ENCODE data around the gene TLX3. TPM values are rescaled to one million over a fixed set of nuclear protein-coding genes. Genes with fewer than 3 reads are reported as not detected.

Gene TLX3
- total RNA-seq, 1 donor from 2014 or later: not detected

DNA sequence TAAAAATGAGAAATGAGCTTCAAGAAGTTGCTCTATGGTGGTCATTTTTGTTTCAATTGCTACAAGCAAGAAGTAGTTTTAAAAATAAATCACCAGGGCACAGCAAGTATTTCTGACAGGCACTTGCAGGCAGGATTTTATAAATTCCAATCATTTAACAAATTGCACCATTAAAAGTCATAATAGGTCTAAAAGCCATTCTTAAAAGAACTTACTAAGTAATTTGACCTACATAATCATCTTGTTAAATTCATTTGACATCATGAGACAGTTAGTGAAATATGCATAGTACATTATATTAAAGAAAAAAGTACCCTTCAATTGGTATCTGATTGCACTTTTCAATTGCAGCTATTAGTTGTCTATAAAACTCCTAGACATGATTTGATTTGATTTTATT is 31.0 kb downstream of the TLX3 start:
- DNase-seq (ENCODE audit: low spot score): no peak
- no peaks in the 10 kb centered on the region for H3K4me1 Mint-ChIP-seq (ENCODE audit: low read depth)
- H3K4me3 Mint-ChIP-seq (ENCODE audit: unreplicated experiment): no peak overlapping the region
- no peaks in the 10 kb centered on the region for H3K9me3 Mint-ChIP-seq (ENCODE audit: low read depth)
- peaks cover 2% of the 10 kb centered on the region for H3K36me3 Mint-ChIP-seq (ENCODE audit: low read depth)
- no peak overlapping the region for H3K27ac Mint-ChIP-seq (ENCODE audit: unreplicated experiment)
- TF ChIP-seq, protein P1, sequence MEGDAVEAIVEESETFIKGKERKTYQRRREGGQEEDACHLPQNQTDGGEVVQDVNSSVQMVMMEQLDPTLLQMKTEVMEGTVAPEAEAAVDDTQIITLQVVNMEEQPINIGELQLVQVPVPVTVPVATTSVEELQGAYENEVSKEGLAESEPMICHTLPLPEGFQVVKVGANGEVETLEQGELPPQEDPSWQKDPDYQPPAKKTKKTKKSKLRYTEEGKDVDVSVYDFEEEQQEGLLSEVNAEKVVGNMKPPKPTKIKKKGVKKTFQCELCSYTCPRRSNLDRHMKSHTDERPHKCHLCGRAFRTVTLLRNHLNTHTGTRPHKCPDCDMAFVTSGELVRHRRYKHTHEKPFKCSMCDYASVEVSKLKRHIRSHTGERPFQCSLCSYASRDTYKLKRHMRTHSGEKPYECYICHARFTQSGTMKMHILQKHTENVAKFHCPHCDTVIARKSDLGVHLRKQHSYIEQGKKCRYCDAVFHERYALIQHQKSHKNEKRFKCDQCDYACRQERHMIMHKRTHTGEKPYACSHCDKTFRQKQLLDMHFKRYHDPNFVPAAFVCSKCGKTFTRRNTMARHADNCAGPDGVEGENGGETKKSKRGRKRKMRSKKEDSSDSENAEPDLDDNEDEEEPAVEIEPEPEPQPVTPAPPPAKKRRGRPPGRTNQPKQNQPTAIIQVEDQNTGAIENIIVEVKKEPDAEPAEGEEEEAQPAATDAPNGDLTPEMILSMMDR (IDR thresholded peaks at IDR 0.05): no peak
- H3K27me3 Mint-ChIP-seq (ENCODE audit: low read depth): peaks cover 35% of the 10 kb centered on the region

DNA sequence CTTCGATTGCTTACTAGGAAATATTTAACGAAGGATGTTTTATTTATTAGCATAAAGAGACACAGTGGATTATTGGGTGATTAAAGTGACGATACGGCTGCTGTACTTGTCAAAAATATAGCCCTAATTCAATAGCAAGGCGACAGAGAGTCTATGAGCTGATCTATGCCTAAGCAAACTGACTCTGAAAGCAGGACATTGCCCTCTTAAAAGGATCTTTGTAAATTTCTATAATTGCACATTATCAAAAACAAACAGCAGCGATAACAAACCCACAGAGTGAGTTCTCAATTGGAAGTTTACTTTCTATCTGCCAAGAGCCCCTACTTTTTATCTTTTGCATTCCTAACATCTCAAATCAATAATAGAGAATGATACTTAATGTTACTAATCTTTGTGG is 31.4 kb downstream of the TLX3 start:
- H3K9me3 Mint-ChIP-seq (ENCODE audit: low read depth): no peaks in the 10 kb centered on the region
- no peaks in the 10 kb centered on the region for H3K4me1 Mint-ChIP-seq (ENCODE audit: low read depth)
- H3K36me3 Mint-ChIP-seq (ENCODE audit: low read depth): no peaks in the 10 kb centered on the region
- DNase-seq (ENCODE audit: low spot score): no peak
- H3K27ac Mint-ChIP-seq (ENCODE audit: unreplicated experiment): no peak overlapping the region
- TF ChIP-seq, protein P1 (IDR thresholded peaks at IDR 0.05): no peak
- no peak overlapping the region for H3K4me3 Mint-ChIP-seq (ENCODE audit: unreplicated experiment)
- peaks cover 31% of the 10 kb centered on the region for H3K27me3 Mint-ChIP-seq (ENCODE audit: low read depth)

DNA sequence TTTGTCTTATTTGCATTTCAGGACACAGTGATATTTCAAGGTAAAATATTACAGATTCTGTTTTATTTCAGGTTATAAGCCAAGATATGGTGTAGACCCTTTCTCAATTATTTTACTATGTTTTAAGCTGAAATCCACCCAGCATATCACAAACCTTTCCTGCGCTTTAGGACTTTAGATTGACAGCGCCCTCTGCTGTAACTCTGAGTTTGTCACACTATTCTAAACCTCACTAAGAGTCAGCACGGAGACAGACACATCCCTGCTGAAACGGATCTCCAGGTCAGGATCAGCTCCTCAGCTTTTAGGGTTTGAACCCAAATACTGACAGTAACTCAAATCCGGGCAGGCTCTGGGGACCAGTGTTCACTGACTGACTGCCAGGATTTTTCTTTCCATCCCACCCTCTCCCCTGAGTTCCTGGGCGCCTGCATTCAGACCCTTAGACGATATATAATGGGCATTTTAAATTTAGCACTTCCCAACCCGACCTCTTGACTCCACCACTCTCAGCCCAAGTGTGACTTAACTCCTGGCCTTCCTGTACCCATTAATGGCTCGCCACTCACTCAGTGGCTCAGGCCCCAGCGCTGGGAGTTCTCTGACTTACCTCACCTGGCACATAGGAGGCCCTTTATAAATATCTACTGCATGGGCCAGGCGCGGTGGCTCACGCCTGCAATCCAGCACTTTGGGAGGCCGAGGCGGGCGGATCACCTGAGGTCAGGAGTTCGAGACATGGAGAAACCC is 33.5 kb downstream of the TLX3 start:
- no peak for DNase-seq (ENCODE audit: low spot score)
- H3K27ac Mint-ChIP-seq (ENCODE audit: unreplicated experiment): no peak overlapping the region
- TF ChIP-seq, protein P1 (IDR thresholded peaks at IDR 0.05): peak; percentile 89
- no peak overlapping the region for H3K4me3 Mint-ChIP-seq (ENCODE audit: unreplicated experiment)
- no peaks in the 10 kb centered on the region for H3K9me3 Mint-ChIP-seq (ENCODE audit: low read depth)
- H3K27me3 Mint-ChIP-seq (ENCODE audit: low read depth): peaks cover 13% of the 10 kb centered on the region
- H3K36me3 Mint-ChIP-seq (ENCODE audit: low read depth): no peaks in the 10 kb centered on the region
- H3K4me1 Mint-ChIP-seq (ENCODE audit: low read depth): no peaks in the 10 kb centered on the region

DNA sequence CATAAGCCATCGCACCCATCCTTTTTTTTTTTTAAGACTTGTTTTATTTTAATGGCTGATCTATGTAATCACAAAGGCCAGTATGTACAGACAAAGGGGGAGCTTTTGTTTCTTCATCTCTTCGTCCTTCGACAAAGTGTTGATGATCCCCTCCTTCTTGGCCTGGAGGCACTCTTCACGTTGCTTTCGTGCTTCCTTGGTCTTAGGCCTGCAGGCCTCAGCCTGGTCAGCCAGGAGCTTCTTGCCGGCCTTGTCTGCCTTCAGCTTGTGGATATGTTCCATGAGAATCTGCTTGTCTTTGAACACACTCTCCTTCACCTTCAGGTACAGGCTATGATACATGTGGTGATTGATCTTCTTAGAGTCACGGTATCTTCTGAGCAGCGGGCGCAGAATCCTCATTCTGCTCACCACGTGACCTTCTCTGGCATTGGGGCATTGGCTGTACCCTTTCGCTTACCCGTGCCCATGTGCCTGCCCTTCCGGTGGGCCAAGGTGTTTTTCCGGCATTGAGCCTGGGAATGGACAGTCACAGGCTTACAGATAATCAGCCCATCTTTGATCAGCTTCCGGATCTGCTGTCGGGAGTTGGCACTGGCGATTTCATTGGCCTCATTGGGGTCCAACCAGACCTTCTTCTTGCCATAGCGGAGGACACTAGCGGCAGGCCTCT is 36.0 kb downstream of the TLX3 start:
- no peaks in the 10 kb centered on the region for H3K9me3 Mint-ChIP-seq (ENCODE audit: low read depth)
- TF ChIP-seq, protein P1 (IDR thresholded peaks at IDR 0.05): no peak
- DNase-seq (ENCODE audit: low spot score): no peak
- H3K27me3 Mint-ChIP-seq (ENCODE audit: low read depth): peaks cover 6% of the 10 kb centered on the region
- no peak overlapping the region for H3K4me3 Mint-ChIP-seq (ENCODE audit: unreplicated experiment)
- no peak overlapping the region for H3K27ac Mint-ChIP-seq (ENCODE audit: unreplicated experiment)
- H3K4me1 Mint-ChIP-seq (ENCODE audit: low read depth): no peaks in the 10 kb centered on the region
- H3K36me3 Mint-ChIP-seq (ENCODE audit: low read depth): no peaks in the 10 kb centered on the region

DNA sequence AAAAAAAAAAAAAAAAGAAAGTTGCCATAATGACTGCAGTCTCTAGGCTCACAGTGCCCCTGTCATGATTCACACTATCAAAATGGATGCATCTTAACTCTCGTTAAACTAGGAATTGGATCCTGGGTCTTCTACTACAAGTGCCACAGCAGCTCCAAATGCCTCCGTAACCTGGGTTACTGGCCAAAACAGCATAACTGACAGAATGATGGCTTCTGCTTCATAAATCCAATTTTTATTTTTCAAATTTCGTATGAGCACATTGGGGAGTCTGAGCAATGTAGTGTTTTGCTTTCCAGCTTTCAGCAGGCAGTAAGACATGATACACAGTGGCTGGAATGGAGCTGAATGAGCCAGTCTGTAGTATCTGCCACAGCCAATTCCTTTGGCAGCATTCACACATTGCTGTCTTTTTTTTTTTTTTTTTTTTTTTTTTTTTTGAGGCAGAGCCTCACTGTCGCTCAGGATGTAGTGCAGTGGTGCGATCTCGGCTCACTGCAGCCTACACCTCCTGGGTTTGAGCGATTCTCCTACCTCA is 42.6 kb downstream of the TLX3 start:
- no peak for DNase-seq (ENCODE audit: low spot score)
- no peak overlapping the region for H3K27ac Mint-ChIP-seq (ENCODE audit: unreplicated experiment)
- no peak overlapping the region for H3K4me3 Mint-ChIP-seq (ENCODE audit: unreplicated experiment)
- H3K4me1 Mint-ChIP-seq (ENCODE audit: low read depth): no peaks in the 10 kb centered on the region
- no peaks in the 10 kb centered on the region for H3K36me3 Mint-ChIP-seq (ENCODE audit: low read depth)
- no peaks in the 10 kb centered on the region for H3K9me3 Mint-ChIP-seq (ENCODE audit: low read depth)
- H3K27me3 Mint-ChIP-seq (ENCODE audit: low read depth): peaks cover 1% of the 10 kb centered on the region
- TF ChIP-seq, protein P1 (IDR thresholded peaks at IDR 0.05): no peak

All from chondrocyte (in vitro differentiated cells).